ENCODE results near the gene UMPS.
"Not testable (repeated sequence)": the region's sequence is repeated elsewhere in the genome, so short reads cannot be mapped to it uniquely, and the experiment has no call there.

UMPS gene

DNA sequence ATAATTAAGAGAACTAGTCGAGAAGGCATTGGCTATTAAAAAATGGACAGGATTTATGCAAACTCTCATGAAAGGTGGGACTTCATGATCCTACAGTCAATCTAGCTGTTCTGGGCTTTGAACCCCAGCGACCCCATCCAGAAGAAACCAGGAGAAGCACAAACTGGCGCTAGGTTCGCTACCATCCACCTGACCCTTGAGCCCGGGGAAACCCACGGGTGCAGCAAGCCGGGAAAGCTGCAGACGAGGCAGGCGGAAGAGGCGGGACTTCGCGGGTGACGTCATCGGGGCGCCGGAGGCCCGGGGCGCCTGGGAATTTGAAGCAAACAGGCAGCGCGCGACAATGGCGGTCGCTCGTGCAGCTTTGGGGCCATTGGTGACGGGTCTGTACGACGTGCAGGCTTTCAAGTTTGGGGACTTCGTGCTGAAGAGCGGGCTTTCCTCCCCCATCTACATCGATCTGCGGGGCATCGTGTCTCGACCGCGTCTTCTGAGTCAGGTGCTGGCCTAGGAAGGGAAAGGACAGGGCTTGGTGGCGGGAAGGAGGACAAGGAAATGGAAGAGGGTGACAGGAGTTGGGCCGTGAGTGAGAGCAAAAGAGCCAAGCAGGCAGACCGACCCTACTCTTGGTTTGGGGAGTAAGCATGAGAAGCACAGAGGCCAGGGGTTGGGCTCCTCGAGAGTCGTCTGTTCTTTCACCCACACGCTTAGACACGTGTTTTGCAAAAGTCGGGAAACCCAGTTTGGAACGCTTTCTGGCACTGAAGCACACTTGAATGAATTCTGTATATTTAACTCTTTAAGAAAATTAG is at the start of gene UMPS:
Gene UMPS, plus strand, starts transcription at position 324 of the 812 bp plus-strand sequence. Its CDS starts 20 bp downstream, at position 344.
- DNase-seq = peak; percentile 92

DNA sequence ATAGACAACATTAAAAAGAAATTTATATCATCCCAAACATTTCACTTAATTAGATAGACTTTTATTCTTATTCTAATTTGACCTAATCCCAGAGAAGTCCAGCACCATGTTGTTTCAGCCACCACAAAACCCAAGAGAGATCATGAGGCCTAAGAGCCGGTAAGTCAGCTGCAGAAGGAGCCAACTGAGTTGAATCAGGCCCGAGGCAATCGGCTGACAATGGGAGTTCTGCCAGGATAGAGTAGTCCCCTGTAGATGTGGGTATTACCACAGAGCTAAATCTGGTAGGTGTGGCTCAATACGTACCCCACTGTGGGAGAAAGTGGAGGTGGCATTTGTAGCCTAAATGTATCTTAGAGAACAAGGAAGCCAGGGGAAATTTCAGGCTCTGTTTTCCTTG is 49.7 kb upstream of the UMPS start:
- DNase-seq = no peak

DNA sequence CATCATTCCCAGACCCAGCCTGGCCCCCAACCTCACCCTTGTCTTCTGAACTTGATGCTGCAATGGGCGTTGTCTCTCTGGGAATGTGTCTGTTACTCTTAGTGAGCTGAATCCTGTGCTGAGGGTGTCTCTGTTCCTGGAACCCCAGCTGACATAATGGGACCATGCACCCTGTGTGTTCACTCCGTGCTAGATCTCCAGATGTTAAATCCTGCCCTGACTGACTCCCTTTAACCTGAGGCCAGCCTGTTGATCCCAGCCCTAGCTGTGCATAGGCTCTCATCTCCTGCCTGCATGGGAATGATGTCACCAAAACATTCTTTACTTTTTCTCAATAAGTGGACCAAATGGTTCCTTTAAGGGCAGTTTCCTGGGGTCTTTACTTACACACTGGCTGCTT is 48.0 kb upstream of the UMPS start:
- DNase-seq = no peak

DNA sequence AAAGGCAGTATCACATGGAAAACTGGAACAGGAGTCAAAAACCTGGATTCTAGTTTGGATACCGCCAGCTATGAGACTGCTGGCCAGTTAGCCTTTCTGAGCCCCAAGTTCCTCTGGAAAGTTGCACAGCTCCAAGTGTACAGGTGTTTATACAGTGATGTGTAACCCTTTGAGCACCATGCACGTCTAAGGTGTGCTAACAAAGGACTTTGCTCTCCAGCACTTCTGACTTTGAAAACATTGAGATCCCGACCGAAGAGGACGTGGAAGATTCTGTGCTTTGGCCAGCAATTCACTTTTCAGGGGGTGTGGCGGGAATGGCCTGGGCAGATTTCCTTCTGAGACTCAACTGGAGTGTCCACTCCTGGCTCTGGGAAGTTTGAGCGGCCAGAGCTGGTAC is 45.8 kb upstream of the UMPS start:
- no peak for DNase-seq

DNA sequence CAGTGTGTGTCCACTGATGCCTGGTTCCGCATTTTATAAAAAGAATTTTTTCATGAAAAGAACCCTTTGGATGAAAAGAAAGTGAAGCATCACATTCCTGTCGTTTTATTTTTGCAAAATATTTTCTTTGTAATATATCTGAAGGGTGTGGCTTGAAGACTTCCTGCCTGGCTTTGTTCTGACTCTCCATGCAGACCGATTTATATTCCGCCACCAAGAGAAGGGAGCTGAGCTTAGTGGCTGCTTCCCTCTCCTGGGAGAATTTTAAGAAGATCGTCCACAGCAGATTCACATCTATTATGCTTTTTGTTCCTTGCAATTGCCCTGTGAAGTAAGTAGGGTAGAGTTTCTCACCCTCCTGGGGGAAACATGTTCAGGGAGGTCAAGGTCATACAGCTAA is 45.2 kb upstream of the UMPS start:
- no peak for DNase-seq

DNA sequence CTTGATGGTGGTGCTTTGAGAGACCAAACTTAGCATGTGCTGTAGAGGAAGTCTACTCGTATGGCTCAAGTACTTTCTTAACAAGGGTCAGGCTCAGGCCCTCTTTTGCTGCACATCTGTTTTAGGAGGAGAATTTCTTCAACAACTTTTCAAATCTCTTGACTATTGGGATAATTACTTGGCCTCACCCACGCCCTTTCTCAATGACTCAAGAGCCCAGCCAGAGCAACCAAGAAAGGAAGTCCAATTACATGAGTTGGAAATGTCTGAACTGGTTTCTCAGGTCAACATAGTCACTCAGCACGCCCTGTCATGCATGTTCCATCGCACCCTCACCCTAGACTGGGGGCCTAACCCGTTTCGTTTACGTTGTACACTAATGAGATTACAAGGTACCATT is 44.8 kb upstream of the UMPS start:
- DNase-seq = no peak

GRCh38 chr3:124686028-124686670 is 44.1 kb upstream of the UMPS start:
- DNase-seq = no peak

DNA sequence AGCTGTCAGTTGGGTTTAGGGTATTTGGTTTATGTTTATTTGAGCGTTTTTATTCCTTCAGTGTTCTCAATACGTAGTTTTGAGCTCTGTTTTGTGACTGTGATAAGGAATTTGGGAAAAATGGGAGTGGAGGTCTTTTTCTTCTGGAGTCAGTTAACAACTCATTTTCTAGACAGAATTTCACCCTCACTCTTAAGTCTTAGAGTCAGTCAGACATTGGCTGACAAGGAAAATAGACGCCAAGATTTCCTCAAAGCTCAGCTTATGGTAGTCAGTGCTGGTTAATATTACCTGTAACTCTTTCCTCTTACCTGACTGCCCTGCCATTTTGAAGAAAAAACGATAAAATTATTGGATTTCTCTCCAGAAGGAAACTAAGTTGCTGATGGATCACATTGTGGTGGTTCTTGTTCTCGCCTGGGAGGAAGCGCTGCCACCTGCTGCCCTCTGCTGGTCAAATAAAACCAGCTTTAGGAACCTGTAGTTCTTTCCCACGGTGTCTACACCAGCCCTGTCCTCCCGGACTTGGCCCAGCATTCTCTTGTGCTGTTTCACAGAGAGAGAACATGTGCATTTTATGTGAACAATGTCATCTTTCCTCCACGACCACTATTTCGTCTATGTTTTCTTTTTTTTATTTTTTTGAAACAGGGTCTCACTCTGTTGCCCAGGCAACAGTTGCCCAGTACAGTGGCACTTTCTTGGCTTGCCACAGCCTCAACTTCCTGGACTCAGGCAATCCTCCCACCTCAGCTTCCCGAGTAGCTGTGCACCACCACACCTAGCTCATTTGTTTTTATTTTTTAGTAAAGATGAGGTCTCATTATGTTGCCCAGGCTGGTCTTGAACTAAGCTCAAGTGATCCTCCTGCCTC is 41.4 kb upstream of the UMPS start:
- DNase-seq = peak; percentile 89

GRCh38 chr3:124691599-124691998 is 38.7 kb upstream of the UMPS start:
- no peak for DNase-seq

GRCh38 chr3:124694486-124694885 is 35.8 kb upstream of the UMPS start:
- no peak for DNase-seq

GRCh38 chr3:124695369-124695768 is 34.9 kb upstream of the UMPS start:
- no peak for DNase-seq

GRCh38 chr3:124696006-124696405 is 34.2 kb upstream of the UMPS start:
- no peak for DNase-seq

- no peak for DNase-seq
These were observed 33.0 kb upstream of the UMPS start for GRCh38 chr3:124697302-124697701.

GRCh38 chr3:124698030-124698770 is 32.1 kb upstream of the UMPS start:
- no peak for DNase-seq

GRCh38 chr3:124699051-124699450 is 31.2 kb upstream of the UMPS start:
- DNase-seq = no peak

- no peak for DNase-seq
These were observed 30.4 kb upstream of the UMPS start for GRCh38 chr3:124699686-124700396.

DNA sequence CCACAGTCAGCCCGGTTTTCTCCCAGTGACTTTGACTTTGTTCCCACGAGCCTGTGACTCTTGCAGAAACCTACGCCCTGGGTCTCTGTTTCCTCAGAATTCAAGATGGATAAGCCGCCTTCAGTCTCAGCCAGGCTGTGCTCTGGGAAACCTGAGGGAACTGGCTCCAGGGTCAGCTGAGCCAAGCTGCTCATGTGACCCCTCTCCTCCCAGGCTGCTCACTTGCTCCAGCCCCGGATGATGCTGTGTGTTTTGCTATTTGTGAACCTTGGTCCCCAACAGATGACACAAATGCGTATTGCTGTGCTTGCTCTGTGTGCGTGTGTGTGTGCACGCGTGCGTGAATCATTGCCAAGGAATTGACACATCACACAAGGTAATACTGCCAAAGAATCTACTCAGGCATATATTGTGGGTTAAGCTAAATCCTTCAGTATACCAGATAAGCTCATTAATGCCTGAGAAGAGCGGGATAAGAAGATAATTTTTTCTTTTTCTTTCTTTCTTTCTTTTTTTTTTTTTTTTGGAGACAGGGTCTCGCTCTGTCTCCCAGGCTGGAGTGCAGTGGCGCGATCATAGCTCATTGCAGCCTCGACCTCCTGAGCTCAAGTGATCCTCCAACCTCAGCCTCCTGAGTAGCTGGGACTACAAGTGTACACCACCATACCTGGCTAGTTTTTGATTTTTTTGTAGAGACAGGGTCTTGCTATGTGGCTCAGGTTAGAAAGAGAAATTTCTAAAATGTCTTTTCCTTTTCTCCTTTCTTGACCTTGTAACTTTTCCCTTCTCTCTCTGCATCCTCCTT is 29.2 kb upstream of the UMPS start:
- DNase-seq = no peak

DNA sequence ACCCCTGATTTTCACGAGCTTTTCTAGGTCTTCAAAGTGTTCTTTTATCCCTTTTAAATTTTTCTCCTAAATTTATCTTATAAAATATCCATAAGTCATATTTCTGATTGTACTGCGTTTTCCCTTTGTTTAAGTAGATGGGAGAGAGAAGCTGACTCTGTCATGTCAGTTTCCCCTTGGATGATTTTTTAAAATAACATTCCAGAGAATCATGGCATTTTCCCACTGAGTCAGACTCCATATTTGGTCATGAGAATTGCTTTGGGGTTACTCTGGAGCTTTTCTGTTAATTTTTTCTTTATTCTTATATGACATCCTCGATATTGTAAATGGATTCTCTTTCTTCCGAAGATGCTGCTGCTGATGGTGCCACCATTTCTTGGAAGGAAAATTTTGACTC is 28.6 kb upstream of the UMPS start:
- DNase-seq = no peak

DNA sequence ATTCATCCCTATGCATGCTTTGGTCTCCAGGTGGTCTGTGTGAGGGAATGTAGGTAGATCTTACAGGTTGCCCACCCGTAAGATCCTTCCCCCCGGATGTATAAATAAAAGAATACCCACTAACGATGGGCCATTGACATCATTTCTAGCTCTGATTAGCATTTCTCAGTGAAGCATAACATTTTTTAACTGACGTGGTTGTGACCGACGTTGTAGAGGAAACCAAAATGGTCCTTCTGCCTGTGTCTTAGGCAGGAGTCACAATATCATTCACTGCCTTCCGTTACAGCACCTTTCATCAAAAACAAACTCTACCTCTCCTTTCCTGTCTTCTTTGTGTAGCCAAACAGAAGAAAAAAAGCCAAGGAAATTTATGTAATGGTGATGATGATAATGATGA is 27.3 kb upstream of the UMPS start:
- no peak for DNase-seq

DNA sequence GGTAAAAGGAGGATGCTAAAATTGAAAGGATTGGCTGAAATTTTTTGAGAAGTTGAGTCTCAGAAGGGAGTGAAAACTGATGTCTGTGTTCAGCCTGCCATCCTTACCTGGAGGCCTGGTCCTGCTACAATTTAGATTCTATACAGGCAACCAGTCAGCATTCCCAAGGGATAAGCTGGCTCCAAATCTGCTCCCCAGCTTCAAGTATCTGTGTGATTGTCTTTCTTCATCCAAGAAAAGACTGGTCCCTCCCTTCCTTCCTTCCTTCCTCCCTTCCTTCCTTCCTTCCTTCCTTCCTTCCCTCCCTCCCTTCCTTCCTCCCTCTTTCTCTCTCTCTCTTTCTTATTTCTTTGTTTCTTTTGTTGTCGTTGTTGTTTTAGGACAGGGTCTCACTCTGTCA is 24.7 kb upstream of the UMPS start:
- no peak for DNase-seq

- not testable (repeated sequence) for DNase-seq
These were observed 23.0 kb upstream of the UMPS start for GRCh38 chr3:124707223-124707622.
